IMR-90 (cell line): ENCODE data around the gene ZMYND10. TPM values are rescaled to one million over a fixed set of nuclear protein-coding genes. Genes with fewer than 3 reads are reported as not detected.

Source experiments
- ATAC-seq: fragments of 200-7000 bp; cut with Tn5 transposase; 2 replicates; pipeline ENCODE4 v1.9.1; 2020; ENCODE audit warnings: low read depth, mild to moderate bottlenecking, moderate library complexity
- BruUV-seq: library from RNA; stranded (reverse); fragments of 400-500 nt; replicated peaks from 2 replicates; lab custom pipeline; 2021; lab: Mats Ljungman, UMichigan
- CTCF ChIA-PET: fragments of 300-600 bp; formaldehyde crosslinking; extraction: SDS; loops from one replicate; lab custom pipeline; 2021; ENCODE audit warnings: antibody characterized with exemption; lab: Yijun Ruan, JAX
- POLR2A ChIA-PET: fragments of 300-600 bp; sonication (Branson Sonifier 250); formaldehyde crosslinking; loops from one replicate; lab custom pipeline; 2022; ENCODE audit warnings: antibody characterized with exemption; ENCODE audit not compliant: unreplicated experiment; lab: Charles Lee
- DNase-seq: peaks from one replicate; pipeline ENCODE4 v3.0.0; 2013
- H2AFZ ChIP-seq: replicated peaks from 2 replicates; pipeline ENCODE3; 2013; ENCODE audit warnings: low read length, mild to moderate bottlenecking; ENCODE audit not compliant: poor library complexity
- H2AK5ac ChIP-seq: 2 replicates; pipeline ENCODE4 v1.6.1; 2013; ENCODE audit warnings: low read depth, low read length, inconsistent platforms
- H2AK9ac ChIP-seq: replicated peaks from 2 replicates; pipeline ENCODE3; 2013; ENCODE audit warnings: mild to moderate bottlenecking, low read depth, low read length, moderate library complexity; ENCODE audit not compliant: poor library complexity
- H2BK120ac ChIP-seq: 2 replicates; pipeline ENCODE4 v1.6.1; 2013; ENCODE audit warnings: low read depth, low read length, inconsistent platforms
- H2BK15ac ChIP-seq: 3 replicates; pipeline ENCODE4 v1.6.1; 2013; ENCODE audit warnings: low read depth, low read length, inconsistent platforms
- H2BK20ac ChIP-seq: 2 replicates; pipeline ENCODE4 v1.6.1; 2013; ENCODE audit warnings: low read depth, mild to moderate bottlenecking, inconsistent platforms, low read length, moderate library complexity
- H2BK5ac ChIP-seq: 2 replicates; pipeline ENCODE4 v1.6.1; 2013; ENCODE audit warnings: mild to moderate bottlenecking, low read depth, low read length, inconsistent platforms; ENCODE audit not compliant: poor library complexity, severe bottlenecking
- H3K14ac ChIP-seq: replicated peaks from 2 replicates; pipeline ENCODE4 v1.6.1; 2013; ENCODE audit warnings: low read depth, low read length, inconsistent platforms
- H3K18ac ChIP-seq: 2 replicates; pipeline ENCODE4 v1.6.1; 2013; ENCODE audit warnings: low read depth, low read length, control low read depth
- H3K23ac ChIP-seq: 2 replicates; pipeline ENCODE4 v1.6.1; 2013; ENCODE audit warnings: low read depth, low read length, inconsistent platforms
- H3K27ac ChIP-seq: 2 replicates; pipeline ENCODE4 v1.5.1; 2013; ENCODE audit warnings: mild to moderate bottlenecking, control low read depth, low read length; ENCODE audit not compliant: insufficient read depth
- H3K27me3 ChIP-seq: 2 replicates; pipeline ENCODE4 v1.6.1; 2013; ENCODE audit warnings: low read length; ENCODE audit not compliant: control insufficient read depth, insufficient read depth
- H3K36me3 ChIP-seq: 2 replicates; pipeline ENCODE4 v1.6.1; 2013; ENCODE audit warnings: low read length, mixed read lengths; ENCODE audit not compliant: control insufficient read depth, insufficient read depth
- H3K4ac ChIP-seq: 2 replicates; pipeline ENCODE4 v1.6.1; 2013; ENCODE audit warnings: low read depth, low read length, inconsistent platforms
- H3K4me1 ChIP-seq: 2 replicates; pipeline ENCODE4 v1.6.1; 2013; ENCODE audit warnings: low read length, mixed read lengths; ENCODE audit not compliant: control insufficient read depth, insufficient read depth
- H3K4me2 ChIP-seq: 2 replicates; pipeline ENCODE4 v1.6.1; 2013; ENCODE audit warnings: low read depth, mild to moderate bottlenecking, control low read depth, low read length, moderate library complexity
- H3K4me3 ChIP-seq: 2 replicates; pipeline ENCODE4 v1.5.1; 2013; ENCODE audit warnings: low read depth, mild to moderate bottlenecking, control low read depth, low read length, moderate library complexity; ENCODE audit not compliant: insufficient read depth
- H3K56ac ChIP-seq: 2 replicates; pipeline ENCODE4 v1.6.1; 2013; ENCODE audit warnings: low read length, inconsistent platforms; ENCODE audit not compliant: insufficient read depth; ENCODE audit errors: extremely low read depth
- H3K79me1 ChIP-seq, 2 experiments: 2 replicates each; pipeline ENCODE4 v1.6.1; 2013; ENCODE audit warnings: low read length in 2 of 2, inconsistent platforms in 1 of 2, low read depth in 1 of 2
- H3K9ac ChIP-seq: 2 replicates; pipeline ENCODE4 v1.6.1; 2013; ENCODE audit warnings: low read depth, low read length, control low read depth
- H3K9me1 ChIP-seq: 2 replicates; pipeline ENCODE4 v1.6.1; 2013; ENCODE audit warnings: low read length, inconsistent platforms; ENCODE audit not compliant: insufficient read depth
- H3K9me3 ChIP-seq: 2 replicates; pipeline ENCODE4 v1.6.1; 2013; ENCODE audit warnings: low read length; ENCODE audit not compliant: control insufficient read depth, insufficient read depth
- H4K20me1 ChIP-seq: 2 replicates; pipeline ENCODE4 v1.6.1; 2013; ENCODE audit warnings: low read length, inconsistent platforms; ENCODE audit not compliant: insufficient read depth
- H4K5ac ChIP-seq: 2 replicates; pipeline ENCODE4 v1.6.1; 2013; ENCODE audit warnings: mild to moderate bottlenecking, low read depth, low read length, control low read depth
- H4K8ac ChIP-seq, 2 experiments: 2 replicates each; pipeline ENCODE4 v1.6.1; 2013; ENCODE audit warnings: low read depth in 2 of 2, low read length in 2 of 2, control low read depth in 1 of 2, inconsistent platforms in 1 of 2
- H4K91ac ChIP-seq: 2 replicates; pipeline ENCODE4 v1.6.1; 2013; ENCODE audit warnings: low read depth, low read length, inconsistent platforms; ENCODE audit not compliant: insufficient read depth
- BHLHE40 ChIP-seq: fragments of 150-350 bp; IDR thresholded peaks from 2 replicates; pipeline ENCODE4 v1.6.1; 2016; ENCODE audit warnings: mild to moderate bottlenecking, low read depth, low read length
- CTCF ChIP-seq: conservative IDR thresholded peaks from 2 replicates; pipeline ENCODE4 v1.5.1; 2012; ENCODE audit warnings: mild to moderate bottlenecking, low read depth, low read length, improper control_type of control experiment
- FOS ChIP-seq: fragments of 150-350 bp; IDR thresholded peaks from 2 replicates; pipeline ENCODE4 v1.6.1; 2016; ENCODE audit warnings: low read depth, low read length
- MAFK ChIP-seq: IDR thresholded peaks from 2 replicates; pipeline ENCODE4 v1.6.1; 2012; ENCODE audit warnings: low read depth, low read length, improper control_type of control experiment
- MXI1 ChIP-seq: IDR thresholded peaks from 2 replicates; pipeline ENCODE4 v1.6.1; 2012; ENCODE audit warnings: low read depth, mild to moderate bottlenecking, low read length, moderate library complexity, borderline replicate concordance
- NFE2L2 ChIP-seq: fragments of 150-350 bp; IDR thresholded peaks from 2 replicates; pipeline ENCODE4 v1.6.1; 2016; ENCODE audit warnings: low read depth, mild to moderate bottlenecking, low read length
- RCOR1 ChIP-seq: IDR thresholded peaks from 2 replicates; pipeline ENCODE4 v1.6.1; 2012; ENCODE audit warnings: mild to moderate bottlenecking, low read length, improper control_type of control experiment; ENCODE audit not compliant: insufficient replicate concordance
- RFX5 ChIP-seq: IDR thresholded peaks from 2 replicates; pipeline ENCODE4 v1.8.0; 2012; ENCODE audit warnings: low read depth, mild to moderate bottlenecking, low read length, moderate library complexity
- SMC3 ChIP-seq: fragments of 150-350 bp; IDR thresholded peaks from 2 replicates; pipeline ENCODE4 v1.6.1; 2016; ENCODE audit warnings: low read depth, mild to moderate bottlenecking, antibody characterized with exemption, low read length, moderate library complexity
- USF2 ChIP-seq: fragments of 150-350 bp; IDR thresholded peaks from 2 replicates; pipeline ENCODE4 v1.6.1; 2017; ENCODE audit warnings: mild to moderate bottlenecking, antibody characterized with exemption, low read length, low read depth
- WGBS, 2 experiments: methylation state at CpG; one replicate each; pipeline versions ENCODE4 v1.1.5 to v1.1.7; 2013; ENCODE audit warnings: missing lambda C conversion rate in 2 of 2; ENCODE audit not compliant: insufficient read length in 1 of 2; ENCODE audit errors: extremely low coverage in 2 of 2; 5-methylcytosine and 5-hydroxymethylcytosine counted together
- dilution Hi-C: fragments of 300-500 bp; cut with HindIII; formaldehyde crosslinking; loops from one replicate; pipeline ENCODE4 v1.14.3; 2018; ENCODE audit warnings: low sequenced_read_pairs; ENCODE audit not compliant: unreplicated experiment
- in situ Hi-C: fragments of 300-500 bp; cut with MboI; formaldehyde crosslinking; loops from 3 replicates; pipeline ENCODE4 v1.14.3; 2019; ENCODE audit warnings: low sequenced_read_pairs, inconsistent platforms, mixed read lengths
- intact Hi-C: fragments of 100-400 bp; cut with micrococcal nuclease; formaldehyde crosslinking; loops from 2 replicates; pipeline ENCODE4 v1.10.0; 2022
- polyA plus RNA-seq, 3 experiments: library from polyadenylated mRNA; depleted of rRNA; stranded (reverse); fragments of >200 nt; gene quantifications; 2 replicates each; pipeline ENCODE4 v1.2.3, GENCODE V29; 2012; ENCODE audit warnings: low replicate concordance in 1 of 3
- total RNA-seq: library from RNA; depleted of rRNA; stranded (reverse); fragments of >200 nt; gene quantifications from 2 replicates; pipeline ENCODE4 v1.2.3, GENCODE V29; 2012

Gene ZMYND10
- total and polyA plus RNA-seq, 2 of the 4 experiments (the other 2 are of a cell fraction) = 1.1 to 1.4 TPM

DNA sequence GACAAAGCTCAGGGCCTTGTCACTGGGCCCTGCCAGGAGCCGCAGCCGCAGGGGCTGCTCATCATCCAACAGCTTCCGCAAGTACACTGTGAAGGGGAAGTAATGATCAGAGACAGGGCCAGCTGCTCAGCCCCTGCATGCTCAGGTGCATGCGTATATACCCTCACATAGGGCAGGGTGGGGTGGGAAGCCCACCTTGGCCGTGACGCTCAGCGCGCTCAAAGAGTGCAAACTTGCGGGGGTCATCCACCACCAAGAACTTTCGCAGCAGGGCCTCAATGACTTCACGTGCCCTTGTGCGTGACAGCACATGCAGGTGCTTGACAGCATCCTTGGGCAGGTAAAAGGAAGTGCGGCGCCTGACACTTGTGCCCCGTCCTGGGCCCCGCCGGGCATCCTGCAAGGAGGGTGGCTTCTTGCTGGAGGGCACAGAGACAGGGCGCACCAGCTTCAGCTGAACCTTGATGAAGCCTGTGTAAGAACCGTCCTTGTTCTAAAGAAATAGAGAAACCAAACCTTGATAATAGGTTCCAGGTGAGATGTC, 14.1 kb downstream of the ZMYND10 start:
- in situ Hi-C loops (loop anchor here (25.0 kb wide), 3 partner anchors 1056 to 1831 kb away; partner anchors contain the start of genes ABHD14B, GPR62, MANF and PCBP4), intact Hi-C loops (no loop called here), dilution Hi-C loops (no loop called here)
- Histone ChIP-seq H2BK20ac (no peak overlapping the region), H4K20me1 (peaks cover 55% of the 10 kb centered on the region), H3K56ac (no peak overlapping the region), H4K5ac (no peak overlapping the region), H2AK9ac (no peak overlapping the region), H2BK15ac (no peak overlapping the region), H2AFZ (no peak overlapping the region), H4K91ac (no peak overlapping the region), H3K18ac (no peak overlapping the region), H2BK120ac (no peak overlapping the region), H3K9me1 (peaks cover 16% of the 10 kb centered on the region), H3K4me3 (no peak overlapping the region), H3K27me3 (no peaks in the 10 kb centered on the region), H3K4ac (no peak overlapping the region), H3K79me1 (peaks cover 40 to 62% of the 10 kb centered on the region in 2 experiments), H3K4me2 (no peak overlapping the region), H4K8ac (no peak overlapping the region), H2AK5ac (no peak overlapping the region), H3K23ac (no peak overlapping the region), H3K9me3 (no peaks in the 10 kb centered on the region), H3K36me3 (peaks cover 32% of the 10 kb centered on the region), H3K9ac (no peak overlapping the region), H2BK5ac (no peak overlapping the region), H3K4me1 (peaks cover 21% of the 10 kb centered on the region), H3K14ac (no peak overlapping the region), H3K27ac (no peak overlapping the region)
- no peak for ATAC-seq
- 99% methylated on average over 11 of the region's 19 CpGs; no CpG with 5 or more reads in 1 of the 2 experiments for WGBS, 2 experiments
- ChIA-PET CTCF (no interaction called here), POLR2A (no interaction called here)
- TF ChIP-seq NFE2L2 (no peak), RCOR1 (no peak), USF2 (no peak), MAFK (no peak), RFX5 (no peak), FOS (no peak), SMC3 (no peak), BHLHE40 (no peak), CTCF (no peak), MXI1 (no peak)
- no peak for DNase-seq
- BruUV-seq = no TSS peak
